Measurements from ENCODE around the gene ERN1.

The ERN1 gene

DNA sequence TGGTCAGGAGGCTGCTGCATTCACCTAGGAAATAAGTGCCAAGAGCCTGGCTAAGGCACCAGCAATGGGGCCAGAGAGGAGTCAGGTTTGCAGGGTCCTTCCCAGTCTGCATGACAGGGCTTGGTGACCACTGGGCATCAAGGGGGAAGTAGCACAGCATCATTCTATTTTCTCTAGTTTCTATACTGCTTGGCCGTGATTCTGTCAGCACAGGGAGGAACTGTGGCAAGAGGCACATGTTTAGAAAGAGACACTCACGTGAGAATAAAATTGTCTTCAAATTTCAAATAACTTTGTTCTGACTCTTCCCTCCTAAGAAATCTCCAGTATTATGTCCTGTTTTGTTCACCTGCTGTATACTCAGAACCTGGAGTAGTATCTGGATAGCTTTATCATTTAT is 37.8 kb downstream of the ERN1 start:
- no peak overlapping the region for H3K4me3 ChIP-seq (ENCODE audit: low read depth, low read length)
- TF ChIP-seq, protein P1, sequence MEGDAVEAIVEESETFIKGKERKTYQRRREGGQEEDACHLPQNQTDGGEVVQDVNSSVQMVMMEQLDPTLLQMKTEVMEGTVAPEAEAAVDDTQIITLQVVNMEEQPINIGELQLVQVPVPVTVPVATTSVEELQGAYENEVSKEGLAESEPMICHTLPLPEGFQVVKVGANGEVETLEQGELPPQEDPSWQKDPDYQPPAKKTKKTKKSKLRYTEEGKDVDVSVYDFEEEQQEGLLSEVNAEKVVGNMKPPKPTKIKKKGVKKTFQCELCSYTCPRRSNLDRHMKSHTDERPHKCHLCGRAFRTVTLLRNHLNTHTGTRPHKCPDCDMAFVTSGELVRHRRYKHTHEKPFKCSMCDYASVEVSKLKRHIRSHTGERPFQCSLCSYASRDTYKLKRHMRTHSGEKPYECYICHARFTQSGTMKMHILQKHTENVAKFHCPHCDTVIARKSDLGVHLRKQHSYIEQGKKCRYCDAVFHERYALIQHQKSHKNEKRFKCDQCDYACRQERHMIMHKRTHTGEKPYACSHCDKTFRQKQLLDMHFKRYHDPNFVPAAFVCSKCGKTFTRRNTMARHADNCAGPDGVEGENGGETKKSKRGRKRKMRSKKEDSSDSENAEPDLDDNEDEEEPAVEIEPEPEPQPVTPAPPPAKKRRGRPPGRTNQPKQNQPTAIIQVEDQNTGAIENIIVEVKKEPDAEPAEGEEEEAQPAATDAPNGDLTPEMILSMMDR (IDR thresholded peaks at IDR 0.05; ENCODE audit: low read depth, low read length, missing control alignments), result no peak
- DNase-seq (ENCODE audit: low read depth), result no peak

DNA sequence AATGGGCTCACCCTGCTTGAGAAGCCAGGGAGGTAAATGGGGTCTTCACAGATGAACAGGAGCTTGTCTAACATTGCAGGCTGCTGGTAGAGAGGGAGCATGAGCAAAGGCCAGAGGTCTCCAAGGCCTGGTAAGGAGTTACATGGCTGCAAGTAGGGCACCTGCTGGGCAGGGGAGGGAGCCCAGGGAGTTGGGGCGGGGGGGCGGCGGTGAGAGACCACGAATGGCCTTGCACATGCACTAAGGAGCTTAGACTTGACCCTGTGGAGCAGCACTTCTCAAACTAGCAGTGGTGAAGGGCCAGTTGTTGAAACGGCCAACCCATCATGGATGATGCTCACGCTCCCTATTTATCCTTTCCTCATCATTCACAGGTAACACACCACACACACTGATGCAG is 38.4 kb downstream of the ERN1 start:
- DNase-seq (ENCODE audit: low read depth), result no peak

DNA sequence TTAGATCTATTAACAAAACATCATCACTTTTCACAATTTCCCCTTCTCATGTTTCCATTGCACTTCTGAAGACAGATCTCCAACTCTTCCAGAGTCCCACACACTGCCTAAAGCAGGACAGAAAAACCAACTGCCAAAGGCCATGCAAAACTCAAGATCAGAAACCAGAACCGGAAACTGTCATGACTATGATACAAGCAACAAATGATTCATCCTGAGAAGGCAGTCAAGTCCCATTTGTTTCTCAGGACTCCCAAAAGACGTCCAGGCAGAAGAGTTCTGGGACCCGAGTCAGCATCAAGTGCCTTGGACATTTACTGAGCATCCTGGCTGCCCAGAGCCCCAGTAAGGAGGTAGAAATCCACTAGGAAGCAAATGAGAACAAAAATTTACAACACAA is 38.8 kb downstream of the ERN1 start:
- peak; percentile 59 for DNase-seq (ENCODE audit: low read depth)
- H3K4me3 ChIP-seq (ENCODE audit: low read depth, low read length), result no peak overlapping the region
- TF ChIP-seq, protein P1 (IDR thresholded peaks at IDR 0.05; ENCODE audit: low read depth, low read length, missing control alignments), result no peak

More for the DNA sequence above, 38.4 kb downstream of the ERN1 start:
- TF ChIP-seq, protein P1 (IDR thresholded peaks at IDR 0.05; ENCODE audit: low read depth, low read length, missing control alignments), result no peak
- H3K4me3 ChIP-seq (ENCODE audit: low read depth, low read length), result no peak overlapping the region

DNA sequence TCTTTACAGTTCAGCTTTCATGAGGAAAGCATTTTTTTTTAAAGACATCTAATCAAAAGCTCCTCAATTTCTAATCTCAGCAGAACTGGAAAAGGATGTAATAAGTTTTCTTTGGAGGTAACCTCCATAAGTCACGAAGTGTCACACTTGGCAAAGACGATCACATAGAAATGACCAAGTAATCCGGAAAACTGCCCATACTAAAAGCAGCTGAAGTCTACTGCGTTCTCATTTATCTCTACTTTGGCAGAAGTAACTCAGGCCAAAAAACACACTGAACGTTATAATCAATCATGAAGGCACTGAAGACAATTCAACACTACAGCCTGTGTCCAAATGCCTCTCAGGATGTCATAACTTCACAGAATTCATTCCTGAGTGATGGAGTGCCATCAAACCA is 39.8 kb downstream of the ERN1 start:
- no peak overlapping the region for H3K4me3 ChIP-seq (ENCODE audit: low read depth, low read length)

DNA sequence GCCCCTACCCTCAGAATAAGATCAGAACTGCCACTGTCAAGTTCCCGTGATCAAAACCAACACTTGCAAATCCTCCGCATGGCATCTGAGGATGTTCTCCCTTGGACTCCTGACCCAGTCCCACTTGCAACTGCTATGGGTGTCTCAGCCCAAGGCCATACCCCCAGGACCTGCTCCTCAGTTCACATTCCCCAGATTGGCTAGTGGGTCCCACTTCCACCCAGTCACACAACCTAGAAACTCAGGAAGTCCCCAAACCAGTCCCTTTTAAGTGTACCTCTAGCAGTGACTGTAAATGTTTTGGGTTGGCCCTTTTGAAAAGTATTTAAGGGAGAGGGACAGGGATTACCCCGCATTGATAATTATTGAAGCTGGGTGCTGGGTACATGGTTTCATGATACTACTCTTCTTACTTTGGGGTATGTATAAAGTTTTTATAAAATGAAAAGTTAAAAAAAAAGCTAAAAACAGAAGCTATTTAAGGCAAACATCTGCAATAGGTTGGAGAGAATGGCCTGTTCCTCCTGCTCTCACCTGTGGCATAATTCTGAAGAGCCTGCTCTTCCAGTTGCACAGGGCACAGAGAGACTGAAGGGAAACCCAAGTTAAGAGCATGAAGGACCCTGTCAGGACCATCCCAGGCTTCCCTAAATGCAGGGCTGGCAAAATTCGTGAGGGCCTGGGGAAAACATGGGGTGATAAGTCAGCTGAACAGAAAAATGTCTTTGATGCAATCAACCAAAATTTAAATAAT is 42.5 kb downstream of the ERN1 start:
- no peak overlapping the region for H3K4me3 ChIP-seq (ENCODE audit: low read depth, low read length)
- TF ChIP-seq, protein P1 (IDR thresholded peaks at IDR 0.05; ENCODE audit: low read depth, low read length, missing control alignments), result no peak
- DNase-seq (ENCODE audit: low read depth), result no peak

More for the DNA sequence above, 39.8 kb downstream of the ERN1 start:
- TF ChIP-seq, protein P1 (IDR thresholded peaks at IDR 0.05; ENCODE audit: low read depth, low read length, missing control alignments), result no peak
- DNase-seq (ENCODE audit: low read depth), result no peak

DNA sequence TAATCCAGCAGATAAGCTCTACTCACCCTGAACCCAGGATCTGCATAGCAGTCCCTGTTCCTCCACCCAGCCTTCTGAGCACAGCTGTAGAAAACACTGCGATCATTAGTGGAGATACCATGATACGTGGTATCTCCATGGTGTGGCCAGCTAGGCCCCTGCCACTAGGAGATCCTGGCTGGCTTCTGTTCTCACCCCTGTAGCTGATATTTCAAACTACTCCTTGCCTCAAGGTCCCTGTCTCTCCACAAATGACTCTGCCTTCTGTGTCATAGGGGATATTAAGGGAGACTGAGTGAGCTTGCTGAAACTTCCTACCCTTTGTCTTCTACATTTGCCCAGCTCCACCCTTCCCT is 44.3 kb downstream of the ERN1 start:
- no peak overlapping the region for H3K4me3 ChIP-seq (ENCODE audit: low read depth, low read length)
- TF ChIP-seq, protein P1 (IDR thresholded peaks at IDR 0.05; ENCODE audit: low read depth, low read length, missing control alignments), result no peak
- DNase-seq (ENCODE audit: low read depth), result no peak

All from GM12864 (cell line).